ENCODE results near the gene MRPL24. TPM values are rescaled to one million over a fixed set of nuclear protein-coding genes. Genes with fewer than 3 reads are reported as not detected.

MRPL24 gene
- total RNA-seq, 1 donor from 2014 or later, result 25.1 TPM

- Mint-ChIP-seq H3K27me3 (ENCODE audit: unreplicated experiment) (peaks cover 11% of the 10 kb centered on the region), H3K36me3 (ENCODE audit: unreplicated experiment) (no peaks in the 10 kb centered on the region), H3K4me3 (ENCODE audit: unreplicated experiment) (no peak overlapping the region), H3K4me1 (ENCODE audit: low read depth, unreplicated experiment) (peaks cover 29% of the 10 kb centered on the region), H3K9me3 (ENCODE audit: unreplicated experiment) (peaks cover 10% of the 10 kb centered on the region), H3K27ac (ENCODE audit: unreplicated experiment) (no peak overlapping the region)
- no peak for DNase-seq
- no peak for TF ChIP-seq CTCF (IDR thresholded peaks at IDR 0.05; ENCODE audit: partially characterized antibody, unreplicated experiment)
Measured at GRCh38 chr1:156743367-156744302, 2.7 kb upstream of the MRPL24 start.

GRCh38 chr1:156742801-156743200 lies 1.9 kb upstream of the MRPL24 start:
- no peak overlapping the region for H3K4me3 Mint-ChIP-seq (ENCODE audit: unreplicated experiment)
- no peaks in the 10 kb centered on the region for H3K36me3 Mint-ChIP-seq (ENCODE audit: unreplicated experiment)
- H3K4me1 Mint-ChIP-seq (ENCODE audit: low read depth, unreplicated experiment), result peaks cover 21% of the 10 kb centered on the region
- no peak overlapping the region for H3K27ac Mint-ChIP-seq (ENCODE audit: unreplicated experiment)
- no peak for TF ChIP-seq CTCF (IDR thresholded peaks at IDR 0.05; ENCODE audit: partially characterized antibody, unreplicated experiment)
- peaks cover 8% of the 10 kb centered on the region for H3K27me3 Mint-ChIP-seq (ENCODE audit: unreplicated experiment)
- peaks cover 10% of the 10 kb centered on the region for H3K9me3 Mint-ChIP-seq (ENCODE audit: unreplicated experiment)
- DNase-seq, result no peak

GRCh38 chr1:156742017-156742416 lies 1.1 kb upstream of the MRPL24 start:
- Mint-ChIP-seq H3K36me3 (ENCODE audit: unreplicated experiment) (no peaks in the 10 kb centered on the region), H3K27ac (ENCODE audit: unreplicated experiment) (peak overlapping the region; percentile 62), H3K4me3 (ENCODE audit: unreplicated experiment) (peak overlapping the region; percentile 42), H3K4me1 (ENCODE audit: low read depth, unreplicated experiment) (peaks cover 17% of the 10 kb centered on the region), H3K27me3 (ENCODE audit: unreplicated experiment) (peaks cover 8% of the 10 kb centered on the region), H3K9me3 (ENCODE audit: unreplicated experiment) (peaks cover 10% of the 10 kb centered on the region)
- TF ChIP-seq CTCF (IDR thresholded peaks at IDR 0.05; ENCODE audit: partially characterized antibody, unreplicated experiment), result no peak
- no peak for DNase-seq

- H3K27ac Mint-ChIP-seq (ENCODE audit: unreplicated experiment), result peak overlapping the region; percentile 89
- peaks cover 8% of the 10 kb centered on the region for H3K27me3 Mint-ChIP-seq (ENCODE audit: unreplicated experiment)
- H3K4me1 Mint-ChIP-seq (ENCODE audit: low read depth, unreplicated experiment), result peaks cover 17% of the 10 kb centered on the region
- no peak for TF ChIP-seq CTCF (IDR thresholded peaks at IDR 0.05; ENCODE audit: partially characterized antibody, unreplicated experiment)
- H3K9me3 Mint-ChIP-seq (ENCODE audit: unreplicated experiment), result peaks cover 9% of the 10 kb centered on the region
- DNase-seq, result no peak
- peak overlapping the region; percentile 89 for H3K4me3 Mint-ChIP-seq (ENCODE audit: unreplicated experiment)
- H3K36me3 Mint-ChIP-seq (ENCODE audit: unreplicated experiment), result no peaks in the 10 kb centered on the region
Measured at GRCh38 chr1:156741481-156741983, 644 bp upstream of the MRPL24 start.

- H3K9me3 Mint-ChIP-seq (ENCODE audit: unreplicated experiment), result peaks cover 2% of the 10 kb centered on the region
- no peaks in the 10 kb centered on the region for H3K36me3 Mint-ChIP-seq (ENCODE audit: unreplicated experiment)
- no peak for DNase-seq
- H3K27me3 Mint-ChIP-seq (ENCODE audit: unreplicated experiment), result peaks cover 5% of the 10 kb centered on the region
- H3K4me1 Mint-ChIP-seq (ENCODE audit: low read depth, unreplicated experiment), result peaks cover 6% of the 10 kb centered on the region
- no peak for TF ChIP-seq CTCF (IDR thresholded peaks at IDR 0.05; ENCODE audit: partially characterized antibody, unreplicated experiment)
- peak overlapping the region; percentile 89 for H3K4me3 Mint-ChIP-seq (ENCODE audit: unreplicated experiment)
- H3K27ac Mint-ChIP-seq (ENCODE audit: unreplicated experiment), result peak overlapping the region; percentile 89
Measured at GRCh38 chr1:156740237-156740740, 599 bp downstream of the MRPL24 start.

Data from glutamatergic neuron (in vitro differentiated cells).